NCI-H2081 treated with DMSO at 0.1 percent for 48 hours (cell line): ENCODE measurements around the gene MRPL41.
"Not testable (repeated sequence)": the region's sequence is repeated elsewhere in the genome, so short reads cannot be mapped to it uniquely, and the experiment has no call there.

ENCODE experiments used
- DNase-seq: peaks from one replicate; lab custom pipeline; 2025; lab: John Stamatoyannopoulos, UW

The MRPL41 gene

DNA sequence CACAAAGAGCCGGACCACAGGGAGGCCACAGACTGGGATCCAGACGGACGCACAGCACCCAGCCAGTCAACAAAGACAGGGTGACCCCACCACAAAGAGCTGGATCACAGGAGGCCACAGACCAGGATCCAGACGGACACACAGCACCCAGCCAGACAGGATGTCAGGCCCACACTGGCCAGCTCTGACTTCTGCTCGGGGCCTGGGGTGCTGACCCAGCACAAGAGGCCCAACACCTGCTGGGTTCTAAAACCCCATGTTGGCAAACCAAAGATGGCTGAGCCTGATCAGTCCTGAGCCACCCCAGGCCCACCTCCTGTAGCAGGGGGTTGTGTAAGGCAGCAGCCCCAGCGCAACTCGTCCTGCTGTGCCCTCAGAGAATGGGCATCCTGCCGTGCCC, 32.3 kb downstream of the MRPL41 start:
- no peak for DNase-seq

DNA sequence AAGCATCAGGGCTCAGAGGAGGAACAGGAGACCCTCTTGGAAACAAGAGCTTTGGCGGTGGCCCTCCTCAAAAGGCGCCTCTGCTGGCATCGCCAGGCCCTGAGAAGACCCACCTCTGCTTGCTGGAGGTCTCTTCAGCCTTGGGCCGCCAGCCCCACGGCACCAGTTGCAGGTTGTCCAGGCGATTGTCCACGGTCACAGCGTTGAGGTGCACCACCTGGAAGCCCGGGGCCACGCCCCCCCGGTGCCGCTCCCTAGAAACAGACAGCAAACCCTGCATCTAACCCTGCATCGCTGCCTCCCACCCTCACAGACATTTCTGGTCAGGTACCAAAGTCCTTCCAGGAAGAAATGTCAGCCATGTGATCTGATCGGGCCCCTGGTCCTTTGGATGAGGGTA, 35.2 kb downstream of the MRPL41 start:
- no peak for DNase-seq

DNA sequence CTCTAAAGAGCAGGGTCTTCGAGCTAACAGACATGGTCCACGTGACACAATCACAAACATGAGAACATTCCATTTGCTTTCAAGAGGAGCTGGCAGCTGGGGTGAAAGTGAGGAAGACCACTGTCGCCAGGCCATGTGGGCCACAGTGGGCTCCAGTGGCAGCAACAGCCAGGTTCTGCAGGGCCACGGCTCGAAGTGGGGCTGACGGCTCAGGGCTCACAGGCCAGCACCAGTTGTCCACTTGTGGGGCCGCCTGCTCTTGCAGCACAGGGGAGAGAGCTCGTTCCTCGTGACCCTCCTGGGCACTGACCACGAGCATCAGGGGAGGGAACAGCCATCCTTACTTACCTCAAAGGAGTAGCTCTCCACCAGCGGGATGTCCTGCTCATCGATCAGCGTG, 36.6 kb downstream of the MRPL41 start:
- no peak for DNase-seq

DNA sequence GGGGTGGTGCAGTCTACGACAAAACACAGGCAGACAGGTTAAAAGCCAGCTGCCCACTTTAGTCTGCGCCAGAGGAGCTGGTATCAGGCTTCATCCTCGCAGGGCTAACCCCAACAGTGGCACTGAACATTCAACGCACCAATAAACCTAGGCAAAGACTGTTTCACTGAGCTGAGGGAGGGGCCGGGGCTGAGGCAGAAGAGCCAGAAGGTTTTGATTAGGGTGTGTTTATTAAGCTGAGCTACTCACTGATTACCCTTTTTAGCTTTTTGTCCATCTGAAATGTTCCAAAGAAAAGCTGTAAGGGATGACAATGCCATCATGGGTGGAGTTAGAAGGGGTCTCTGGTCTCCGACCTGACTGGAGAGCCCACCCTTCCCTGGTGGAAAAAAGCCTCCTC, 37.2 kb downstream of the MRPL41 start:
- no peak for DNase-seq

DNA sequence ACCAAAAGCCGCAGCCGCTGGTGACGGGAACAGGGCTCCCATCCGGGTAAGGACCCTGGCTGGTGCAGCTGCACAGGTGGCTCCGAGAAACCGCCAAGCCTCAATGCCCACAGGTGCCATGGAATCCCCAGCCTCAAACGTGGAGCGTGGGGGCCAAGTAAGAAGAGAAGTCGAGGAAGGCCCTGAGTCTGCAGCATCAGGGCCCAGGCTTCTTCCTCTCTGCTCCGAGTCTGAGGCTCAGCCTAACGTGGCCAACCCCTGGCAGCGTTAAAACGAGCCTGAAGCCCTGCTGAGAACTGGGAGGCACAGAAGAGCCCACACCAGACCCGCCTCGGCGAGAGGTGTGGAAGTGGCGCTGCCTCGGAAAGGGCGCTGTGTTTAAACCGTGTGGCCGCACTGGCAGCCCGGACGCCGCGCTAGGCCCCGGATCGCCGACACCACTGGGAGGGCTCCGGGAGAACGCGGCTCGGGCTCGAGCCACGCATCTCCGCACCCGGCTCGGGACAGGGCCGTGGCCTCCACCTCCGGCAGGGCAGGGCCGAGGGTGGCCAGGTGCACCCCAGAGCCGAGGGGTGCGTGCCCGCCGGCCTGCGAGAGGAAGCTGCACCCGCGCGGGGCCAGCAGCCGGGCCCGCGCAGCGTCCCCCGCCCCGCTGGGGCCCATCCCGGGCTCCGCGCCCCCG, 37.9 kb downstream of the MRPL41 start:
- DNase-seq: no peak

DNA sequence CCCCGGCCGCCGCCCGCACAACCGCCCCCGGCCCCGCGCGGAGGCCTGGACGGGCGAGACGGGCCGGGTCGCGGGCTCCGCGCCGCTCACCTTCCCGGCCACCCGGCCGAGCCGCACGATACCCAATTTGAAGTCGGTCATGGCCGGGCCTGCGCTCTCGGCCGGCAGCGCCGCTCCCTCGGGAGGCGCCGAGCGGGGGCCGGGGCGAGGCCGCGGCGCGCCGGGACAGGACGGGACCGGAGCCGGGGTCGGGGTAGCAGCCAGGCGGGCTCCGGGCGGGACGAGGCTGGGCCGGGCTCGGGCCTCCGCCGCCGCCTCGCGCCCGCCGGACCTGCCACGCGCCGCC, 38.4 kb downstream of the MRPL41 start:
- DNase-seq: no peak

DNA sequence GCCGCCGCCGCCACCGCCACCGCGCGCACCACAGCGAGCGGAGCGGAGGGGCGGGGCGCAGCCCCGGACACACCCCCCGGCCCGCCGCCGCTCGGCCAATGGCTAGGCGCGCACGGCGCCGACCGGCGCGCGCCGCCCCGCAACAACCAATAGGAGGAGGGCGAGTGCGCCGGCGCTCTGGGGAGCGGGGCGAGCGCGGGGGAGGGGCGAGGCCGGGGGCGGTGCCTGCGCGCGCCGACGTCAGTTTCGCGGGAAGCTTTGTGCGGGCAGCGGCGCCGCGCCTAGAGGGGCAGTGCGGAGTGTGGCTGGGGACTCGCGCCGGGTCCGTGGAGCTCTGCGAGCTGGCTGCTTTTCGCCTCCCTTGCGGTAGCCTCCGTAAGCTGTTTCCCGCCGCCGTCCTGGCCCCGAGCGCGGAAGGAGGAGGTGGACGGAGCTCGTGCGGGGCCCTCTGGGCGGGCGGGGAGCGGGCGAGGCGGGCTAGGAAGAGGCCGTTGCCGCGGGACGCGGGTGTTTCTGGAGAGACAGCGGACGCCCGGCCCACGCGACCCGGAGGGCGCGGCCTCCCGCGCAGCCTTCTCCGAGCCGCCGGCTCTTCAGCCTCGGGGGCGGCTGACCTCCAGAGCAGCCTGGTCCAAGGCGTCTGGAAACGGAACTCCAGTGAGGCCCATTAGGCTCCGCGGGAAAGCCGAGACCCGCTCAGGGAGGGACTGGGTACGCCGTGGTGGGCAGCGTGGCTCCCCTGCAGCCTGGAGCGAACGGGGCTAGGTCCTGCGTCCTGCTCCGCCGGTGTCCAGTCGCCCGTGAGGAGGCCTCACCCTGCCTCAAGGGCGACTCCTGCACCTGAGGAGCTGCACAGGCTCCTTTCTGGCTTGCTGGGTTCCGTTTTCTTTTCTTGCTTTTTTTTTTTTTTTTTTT, 39.0 kb downstream of the MRPL41 start, which contains the start of gene ZMYND19:
Gene ZMYND19 (minus strand): TSS at position 44 of the 915 bp plus-strand sequence. CDS start 249 bp downstream, outside the sequence.
- peak; percentile 24 for DNase-seq

DNA sequence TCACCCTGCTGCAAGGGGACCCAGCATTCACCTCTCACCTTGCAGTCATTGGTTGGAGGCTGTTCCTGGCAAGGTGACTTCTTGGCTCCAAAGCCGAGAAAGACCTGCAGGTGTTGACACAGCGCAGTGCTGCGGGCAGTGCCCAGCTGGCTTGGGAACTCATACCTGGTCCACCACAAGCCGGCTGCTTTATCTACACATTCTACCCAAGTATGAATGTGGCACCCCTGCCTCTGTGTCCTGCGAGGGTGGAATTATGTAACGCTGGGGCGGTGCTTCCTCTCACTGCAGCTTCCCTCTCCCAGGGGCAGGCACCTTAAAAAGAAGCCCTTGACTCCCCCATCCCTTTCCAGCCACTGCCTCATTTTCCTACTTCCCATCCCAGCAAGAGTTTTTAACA, 41.1 kb downstream of the MRPL41 start:
- DNase-seq: no peak

DNA sequence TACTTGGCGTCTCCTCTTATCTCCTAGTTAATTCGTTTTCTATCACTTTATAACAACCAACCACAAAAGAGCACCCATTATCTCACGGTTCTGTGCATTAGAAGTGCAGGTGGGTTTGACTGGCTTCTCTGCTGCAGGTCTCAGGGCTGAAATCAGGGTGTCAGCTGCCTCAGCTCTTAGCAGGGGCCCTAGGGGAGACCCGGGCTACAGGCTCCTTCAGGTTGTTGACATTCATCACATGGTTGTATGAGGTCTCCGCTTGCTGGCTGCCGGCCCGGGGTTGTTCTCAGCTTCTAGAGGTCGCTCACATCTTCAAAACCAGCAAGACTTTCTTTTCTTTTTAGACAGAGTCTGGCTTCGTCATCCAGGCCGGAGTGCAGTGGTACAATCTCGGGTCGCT, 41.5 kb downstream of the MRPL41 start:
- no peak for DNase-seq

DNA sequence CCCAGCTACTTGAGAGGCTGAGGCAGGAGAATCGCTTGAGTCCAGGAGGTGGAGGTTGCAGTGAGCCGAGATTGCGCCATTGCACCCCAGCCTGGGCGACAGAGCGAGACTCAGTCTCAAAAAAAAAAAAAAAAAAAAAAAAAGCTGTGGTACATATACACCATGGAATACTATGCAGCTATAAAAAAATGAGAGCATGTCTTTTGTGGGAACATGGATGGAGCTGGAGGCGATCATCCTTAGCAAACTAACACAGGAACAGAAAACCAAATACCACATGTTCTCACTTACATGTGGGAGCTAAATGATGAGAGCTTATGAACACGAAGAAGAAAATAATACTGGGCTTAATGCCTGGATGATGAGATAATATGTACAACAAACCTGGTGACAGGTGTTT, 44.9 kb downstream of the MRPL41 start:
- DNase-seq: not testable (repeated sequence)

DNA sequence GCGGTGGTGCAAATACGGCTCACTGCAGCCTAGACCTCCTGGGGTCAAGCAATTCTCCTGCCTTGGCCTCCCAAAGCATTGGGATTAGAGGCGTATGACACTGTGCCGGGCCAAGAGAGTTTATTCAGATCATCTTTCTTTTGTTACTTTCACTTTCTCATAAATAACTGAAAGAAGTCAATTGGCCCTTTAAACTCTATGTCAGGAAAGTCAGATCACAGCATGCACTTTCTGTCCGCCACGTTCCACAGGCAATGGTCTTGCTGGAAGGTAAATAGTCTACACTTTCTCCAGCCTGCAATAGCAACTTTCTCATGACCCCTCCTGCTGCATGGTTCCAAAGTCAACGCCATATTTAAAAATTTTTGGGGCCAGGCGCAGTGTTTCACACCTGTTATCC, 47.3 kb downstream of the MRPL41 start:
- no peak for DNase-seq
